Hepatocyte (in vitro differentiated cells): ENCODE measurements around the gene ATP5IF1. TPM values are rescaled to one million over a fixed set of nuclear protein-coding genes. Genes with fewer than 3 reads are reported as not detected.

Experiments used
- DNase-seq: peaks from one replicate; pipeline ENCODE4 v3.0.0-alpha.2; 2016; ENCODE audit warnings: low spot score
- H2AFZ ChIP-seq: fragments of 200-600 bp; sonication (generic); 2 replicates; pipeline ENCODE4 v1.6.0; 2016; ENCODE audit warnings: antibody characterized with exemption, mild to moderate bottlenecking
- H3K27ac ChIP-seq: fragments of 200-600 bp; sonication (generic); 2 replicates; pipeline ENCODE4 v1.5.1; 2016; ENCODE audit warnings: mild to moderate bottlenecking
- H3K27me3 ChIP-seq: fragments of 200-600 bp; sonication (generic); 2 replicates; pipeline ENCODE4 v1.6.1; 2016
- H3K36me3 ChIP-seq: fragments of 200-600 bp; sonication (generic); replicated peaks from 2 replicates; pipeline ENCODE4 v1.5.1; 2016; ENCODE audit warnings: low read depth; ENCODE audit not compliant: insufficient read depth
- H3K4me1 ChIP-seq: fragments of 200-600 bp; sonication (generic); 2 replicates; pipeline ENCODE4 v1.5.1; 2016; ENCODE audit warnings: mild to moderate bottlenecking, moderate library complexity; ENCODE audit not compliant: insufficient read depth
- H3K4me2 ChIP-seq: fragments of 200-600 bp; sonication (generic); 2 replicates; pipeline ENCODE4 v1.6.0; 2016
- H3K4me3 ChIP-seq: fragments of 200-600 bp; sonication (generic); 2 replicates; pipeline ENCODE4 v1.5.1; 2016; ENCODE audit warnings: mild to moderate bottlenecking
- H3K79me2 ChIP-seq: fragments of 200-600 bp; sonication (generic); 2 replicates; pipeline ENCODE4 v1.6.0; 2017; ENCODE audit warnings: mild to moderate bottlenecking
- H3K9me2 ChIP-seq: fragments of 200-600 bp; sonication (generic); replicated peaks from 2 replicates; pipeline ENCODE4 v1.6.0; 2017; ENCODE audit warnings: mild to moderate bottlenecking; ENCODE audit not compliant: insufficient read depth
- H3K9me3 ChIP-seq: fragments of 200-600 bp; sonication (generic); 2 replicates; pipeline ENCODE4 v1.5.1; 2016; ENCODE audit warnings: low read depth, mild to moderate bottlenecking
- H4K20me1 ChIP-seq: fragments of 200-600 bp; sonication (generic); 2 replicates; pipeline ENCODE4 v1.6.0; 2016; ENCODE audit warnings: mild to moderate bottlenecking; ENCODE audit not compliant: insufficient read depth, poor library complexity, severe bottlenecking
- EZH2 ChIP-seq: fragments of 200-600 bp; sonication (generic); IDR thresholded peaks from 2 replicates; pipeline ENCODE4 v1.6.1; 2016; ENCODE audit warnings: antibody characterized with exemption, mild to moderate bottlenecking, borderline replicate concordance
- EZH2phosphoT487 ChIP-seq: fragments of 200-600 bp; sonication (generic); IDR thresholded peaks from one replicate; pipeline ENCODE4 v1.6.1; 2018; ENCODE audit warnings: antibody characterized with exemption, mild to moderate bottlenecking, low read depth, moderate library complexity; ENCODE audit not compliant: unreplicated experiment, severe bottlenecking
- WGBS: methylation state at CpG from one replicate; pipeline ENCODE4 v1.1.6; 2016; ENCODE audit warnings: low lambda C conversion rate; ENCODE audit errors: missing lambda C conversion rate; 5-methylcytosine and 5-hydroxymethylcytosine counted together
- polyA plus RNA-seq: library from polyadenylated mRNA; unstranded; fragments of >200 nt; fragmentation: Nextera tagmentation; extraction: Ambion mirVana; gene quantifications from 2 replicates; pipeline ENCODE4 v1.2.1, GENCODE V29; 2016
- total RNA-seq: library from RNA; depleted of rRNA; stranded (reverse); fragments of >200 nt; gene quantifications from 2 replicates; pipeline ENCODE4 v1.2.3, GENCODE V29; 2014
- TF ChIP-seq, protein P1 (sequence below): fragments of 200-600 bp; sonication (generic); IDR thresholded peaks from 2 replicates; pipeline ENCODE4 v1.5.1; 2016; ENCODE audit warnings: antibody characterized with exemption, mild to moderate bottlenecking; ENCODE audit not compliant: poor library complexity

Gene ATP5IF1
- total and polyA plus RNA-seq, 2 experiments from 2014 or later = 249 to 503 TPM

DNA sequence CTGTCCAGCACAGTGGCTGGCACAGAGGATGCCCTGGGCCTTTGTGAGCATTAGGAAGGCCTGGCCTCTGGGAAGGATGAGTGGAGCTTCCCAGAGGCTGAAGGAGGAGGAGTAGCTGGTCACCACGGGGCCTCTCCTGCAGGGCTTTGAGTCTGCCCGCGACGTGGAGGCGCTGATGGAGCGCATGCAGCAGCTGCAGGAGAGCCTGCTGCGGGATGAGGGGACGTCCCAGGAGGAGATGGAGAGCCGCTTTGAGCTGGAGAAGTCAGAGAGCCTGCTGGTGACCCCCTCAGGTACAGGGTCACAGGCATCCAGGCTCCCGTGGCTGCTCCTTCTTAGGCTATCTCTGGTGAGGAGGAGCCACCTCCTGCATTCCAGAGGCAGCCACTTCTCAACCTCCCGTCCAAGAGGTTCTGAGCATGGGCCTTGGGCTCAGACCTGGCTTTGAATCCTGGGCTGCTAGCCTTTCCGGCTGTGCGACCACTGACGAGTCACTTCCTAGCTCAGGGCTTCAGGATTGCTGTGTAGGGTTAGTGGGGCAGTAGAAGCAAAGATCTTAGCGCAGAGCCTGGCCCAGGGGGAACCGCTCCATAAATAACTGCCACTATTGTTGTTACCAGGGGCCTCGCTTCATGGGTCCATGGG, 37.4 kb downstream of the ATP5IF1 start:
- Histone ChIP-seq H3K4me3 (no peak overlapping the region), H3K9me3 (no peaks in the 10 kb centered on the region), H4K20me1 (peaks cover 33% of the 10 kb centered on the region), H3K9me2 (no peaks in the 10 kb centered on the region), H2AFZ (no peak overlapping the region), H3K79me2 (peaks cover 43% of the 10 kb centered on the region), H3K4me2 (no peak overlapping the region), H3K27me3 (no peaks in the 10 kb centered on the region), H3K27ac (no peak overlapping the region), H3K4me1 (no peaks in the 10 kb centered on the region), H3K36me3 (no peaks in the 10 kb centered on the region)
- no peak for DNase-seq
- WGBS = 92% methylated on average over 17 of the region's 17 CpGs
- TF ChIP-seq EZH2 = no peak
- no peak for TF ChIP-seq EZH2phosphoT487
- TF ChIP-seq, protein P1, sequence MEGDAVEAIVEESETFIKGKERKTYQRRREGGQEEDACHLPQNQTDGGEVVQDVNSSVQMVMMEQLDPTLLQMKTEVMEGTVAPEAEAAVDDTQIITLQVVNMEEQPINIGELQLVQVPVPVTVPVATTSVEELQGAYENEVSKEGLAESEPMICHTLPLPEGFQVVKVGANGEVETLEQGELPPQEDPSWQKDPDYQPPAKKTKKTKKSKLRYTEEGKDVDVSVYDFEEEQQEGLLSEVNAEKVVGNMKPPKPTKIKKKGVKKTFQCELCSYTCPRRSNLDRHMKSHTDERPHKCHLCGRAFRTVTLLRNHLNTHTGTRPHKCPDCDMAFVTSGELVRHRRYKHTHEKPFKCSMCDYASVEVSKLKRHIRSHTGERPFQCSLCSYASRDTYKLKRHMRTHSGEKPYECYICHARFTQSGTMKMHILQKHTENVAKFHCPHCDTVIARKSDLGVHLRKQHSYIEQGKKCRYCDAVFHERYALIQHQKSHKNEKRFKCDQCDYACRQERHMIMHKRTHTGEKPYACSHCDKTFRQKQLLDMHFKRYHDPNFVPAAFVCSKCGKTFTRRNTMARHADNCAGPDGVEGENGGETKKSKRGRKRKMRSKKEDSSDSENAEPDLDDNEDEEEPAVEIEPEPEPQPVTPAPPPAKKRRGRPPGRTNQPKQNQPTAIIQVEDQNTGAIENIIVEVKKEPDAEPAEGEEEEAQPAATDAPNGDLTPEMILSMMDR = no peak

DNA sequence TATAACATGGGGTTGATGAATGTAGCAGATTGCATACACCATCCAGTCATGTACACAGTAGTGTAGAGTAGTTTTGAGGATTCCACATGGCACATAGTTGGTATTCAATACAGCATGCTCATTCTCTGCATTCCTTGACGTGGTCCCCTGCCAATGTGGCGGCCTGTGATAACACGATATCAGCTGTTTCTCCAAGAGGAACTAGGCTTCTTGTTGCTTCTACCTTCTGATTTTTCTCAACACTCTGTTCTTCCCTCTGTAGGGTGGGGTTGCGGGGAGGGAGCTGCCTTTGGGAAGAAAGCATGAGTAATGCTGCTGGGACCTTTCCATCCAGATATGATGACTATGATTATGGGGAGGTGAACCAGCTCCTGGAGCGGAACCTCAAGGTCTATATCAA, 42.8 kb downstream of the ATP5IF1 start:
- no peaks in the 10 kb centered on the region for H3K36me3 ChIP-seq
- H4K20me1 ChIP-seq = peaks cover 2% of the 10 kb centered on the region

DNA sequence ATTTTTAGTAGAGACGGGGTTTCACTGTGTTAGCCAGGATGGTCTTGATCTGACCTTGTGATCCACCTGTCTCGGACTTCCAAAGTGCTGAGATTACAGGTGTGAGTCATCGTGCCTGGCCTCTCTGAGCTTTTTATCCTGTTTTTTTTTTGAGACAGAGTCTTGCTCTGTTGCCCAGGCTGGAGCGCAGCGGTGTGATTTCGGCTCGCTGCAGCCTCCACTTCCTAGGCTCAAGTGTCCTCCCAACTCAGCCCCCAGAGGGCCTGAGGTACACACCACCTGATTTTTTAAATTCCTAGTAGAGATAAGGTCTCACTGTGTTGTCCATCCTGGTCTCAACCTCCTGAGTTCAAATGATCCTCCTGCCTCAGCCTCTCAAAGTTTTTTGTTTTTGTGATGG, 43.8 kb downstream of the ATP5IF1 start:
- Histone ChIP-seq H3K27ac (no peak overlapping the region), H3K4me2 (no peak overlapping the region), H3K27me3 (no peaks in the 10 kb centered on the region), H3K79me2 (no peaks in the 10 kb centered on the region), H3K9me2 (no peaks in the 10 kb centered on the region), H3K36me3 (no peaks in the 10 kb centered on the region), H4K20me1 (peaks cover 2% of the 10 kb centered on the region), H3K9me3 (no peaks in the 10 kb centered on the region), H3K4me1 (no peaks in the 10 kb centered on the region), H3K4me3 (no peak overlapping the region), H2AFZ (no peak overlapping the region)
- 91% methylated on average over 7 of the region's 7 CpGs for WGBS
- DNase-seq = no peak
- no peak for TF ChIP-seq EZH2
- TF ChIP-seq, protein P1 = no peak
- no peak for TF ChIP-seq EZH2phosphoT487

More for the DNA sequence above, 42.8 kb downstream of the ATP5IF1 start:
- no peak overlapping the region for H3K4me3 ChIP-seq
- no peaks in the 10 kb centered on the region for H3K79me2 ChIP-seq
- H3K9me3 ChIP-seq = no peaks in the 10 kb centered on the region
- no peak overlapping the region for H2AFZ ChIP-seq
- no peaks in the 10 kb centered on the region for H3K4me1 ChIP-seq
- WGBS = 97% methylated on average over 5 of the region's 5 CpGs
- H3K27ac ChIP-seq = no peak overlapping the region
- H3K4me2 ChIP-seq = no peak overlapping the region
- H3K9me2 ChIP-seq = no peaks in the 10 kb centered on the region
- DNase-seq = no peak
- H3K27me3 ChIP-seq = no peaks in the 10 kb centered on the region
- TF ChIP-seq, protein P1 = no peak
- no peak for TF ChIP-seq EZH2
- no peak for TF ChIP-seq EZH2phosphoT487
